ENCODE results near the gene SMPD4.
"Not testable (repeated sequence)": the region's sequence is repeated elsewhere in the genome, so short reads cannot be mapped to it uniquely, and the experiment has no call there.

SMPD4 gene

DNA sequence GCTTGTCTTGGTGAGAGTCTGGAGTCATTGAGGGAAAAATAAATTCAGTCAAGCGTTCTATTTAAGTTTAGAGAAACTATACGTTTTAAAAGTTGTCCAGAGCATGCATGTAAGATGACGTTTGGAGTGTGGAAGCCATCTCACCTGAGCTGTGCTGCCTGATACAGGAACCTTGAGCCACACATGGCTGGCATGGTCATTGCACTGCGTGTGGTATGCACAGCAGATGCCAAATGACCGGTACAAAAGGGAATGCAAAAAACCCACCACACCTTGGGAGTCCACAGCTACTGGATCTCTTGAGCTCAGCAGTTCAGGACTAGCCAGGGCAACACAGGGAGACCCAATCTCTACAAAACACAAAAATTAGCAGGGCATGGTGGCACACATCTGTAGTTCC, 5.0 kb upstream of the SMPD4 start:
- DNase-seq (ENCODE audit: low read depth), result no peak

- DNase-seq (ENCODE audit: low read depth), result no peak
Measured at GRCh38 chr2:130185896-130186295, 4.5 kb upstream of the SMPD4 start.

DNA sequence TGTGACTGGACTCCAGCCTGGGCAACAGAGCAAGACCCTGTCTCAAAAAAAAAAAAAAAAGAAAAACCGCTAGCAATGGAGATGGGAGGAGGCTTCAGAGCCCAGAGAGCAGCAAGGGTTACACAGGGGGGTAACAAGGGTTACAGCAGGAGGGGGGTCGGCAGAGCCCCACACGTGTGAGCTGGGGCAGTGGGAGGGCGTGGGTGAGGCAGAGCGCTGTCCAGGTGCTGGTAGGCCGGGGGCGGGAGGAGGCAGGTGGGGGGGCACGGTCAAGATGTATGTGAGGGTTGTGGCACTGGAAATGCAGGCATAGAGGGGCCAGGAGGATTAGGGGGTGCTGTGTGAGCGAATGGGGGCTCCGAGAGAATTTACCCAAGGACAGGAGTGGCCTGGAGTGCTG, 4.0 kb upstream of the SMPD4 start:
- no peak for DNase-seq (ENCODE audit: low read depth)

DNA sequence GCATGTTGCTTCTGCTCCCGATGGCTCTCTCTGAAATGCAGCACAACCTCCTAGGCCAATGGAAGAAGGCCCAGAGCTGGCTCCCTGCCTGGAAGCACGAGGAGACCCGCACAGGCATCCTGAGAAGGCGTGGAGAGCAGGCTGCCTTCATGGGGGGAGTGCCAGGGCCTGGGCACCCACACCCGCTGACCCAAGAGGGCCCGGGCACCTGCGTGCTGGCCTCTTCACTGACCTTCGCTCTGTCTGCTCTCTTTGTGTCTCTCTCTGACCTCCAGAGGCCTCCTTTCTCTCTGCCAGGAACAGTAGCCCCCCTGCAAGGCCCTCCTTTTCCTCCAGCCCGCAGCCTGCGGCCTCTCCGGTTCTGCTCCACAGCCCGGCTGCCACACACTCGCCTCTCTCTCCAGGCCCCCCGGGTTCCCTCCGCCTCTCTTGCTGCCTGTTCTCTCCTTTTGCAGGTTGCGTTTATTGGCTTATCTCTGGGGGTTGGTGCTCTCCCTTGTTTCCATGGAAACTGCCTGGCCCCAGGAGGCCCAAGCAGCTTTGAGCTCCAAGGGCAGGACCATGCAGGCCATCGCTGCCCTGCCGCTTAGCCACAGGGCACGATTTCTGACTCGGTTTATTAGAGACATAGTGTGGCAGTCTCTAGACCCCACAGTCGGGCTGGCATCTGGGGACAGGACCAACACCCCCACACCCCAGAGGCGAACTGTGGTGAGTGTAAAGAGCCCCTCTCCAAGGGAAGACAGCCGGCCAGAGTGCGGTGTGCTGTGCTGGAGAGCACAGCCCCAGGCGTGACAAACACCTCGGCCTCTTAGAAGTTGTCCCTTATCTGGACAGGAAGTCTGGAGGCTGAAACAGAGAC, 2.3 kb upstream of the SMPD4 start:
- DNase-seq (ENCODE audit: low read depth), result peak; percentile 74

DNA sequence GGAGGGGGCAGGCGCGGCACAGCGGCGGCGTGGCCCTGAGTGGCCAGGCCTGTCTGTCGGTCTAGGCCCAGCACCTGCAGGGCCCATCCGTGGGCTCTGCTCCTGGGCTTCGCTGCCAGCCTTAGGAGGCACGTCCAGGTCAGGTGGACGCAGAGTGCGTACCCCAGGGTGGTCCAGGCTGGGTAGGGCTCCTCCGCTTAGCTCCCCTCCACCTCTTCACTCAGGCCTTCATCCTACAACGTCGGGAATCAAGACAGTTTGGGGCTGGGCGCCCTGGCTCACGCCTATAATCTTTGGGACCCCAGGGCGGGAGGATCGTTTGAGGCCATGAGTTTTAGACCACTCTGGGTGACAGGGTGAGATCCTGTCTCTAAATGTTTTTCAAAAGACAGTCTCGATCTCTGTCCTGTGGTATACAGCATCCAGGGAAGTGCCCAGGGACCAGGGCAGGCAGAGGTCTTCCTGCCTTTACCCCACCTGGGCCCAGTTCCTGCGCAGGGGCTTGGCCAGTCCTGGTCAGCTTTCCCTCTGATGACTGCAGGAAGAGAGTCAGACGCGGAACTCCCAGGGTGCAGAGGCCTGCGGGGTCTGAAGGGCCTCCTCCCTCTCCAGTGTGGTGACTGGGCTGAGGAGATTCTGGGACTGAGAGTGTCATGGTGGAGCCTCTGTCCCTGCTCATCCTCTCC, 1.6 kb upstream of the SMPD4 start:
- peak; percentile 7 for DNase-seq (ENCODE audit: low read depth)

DNA sequence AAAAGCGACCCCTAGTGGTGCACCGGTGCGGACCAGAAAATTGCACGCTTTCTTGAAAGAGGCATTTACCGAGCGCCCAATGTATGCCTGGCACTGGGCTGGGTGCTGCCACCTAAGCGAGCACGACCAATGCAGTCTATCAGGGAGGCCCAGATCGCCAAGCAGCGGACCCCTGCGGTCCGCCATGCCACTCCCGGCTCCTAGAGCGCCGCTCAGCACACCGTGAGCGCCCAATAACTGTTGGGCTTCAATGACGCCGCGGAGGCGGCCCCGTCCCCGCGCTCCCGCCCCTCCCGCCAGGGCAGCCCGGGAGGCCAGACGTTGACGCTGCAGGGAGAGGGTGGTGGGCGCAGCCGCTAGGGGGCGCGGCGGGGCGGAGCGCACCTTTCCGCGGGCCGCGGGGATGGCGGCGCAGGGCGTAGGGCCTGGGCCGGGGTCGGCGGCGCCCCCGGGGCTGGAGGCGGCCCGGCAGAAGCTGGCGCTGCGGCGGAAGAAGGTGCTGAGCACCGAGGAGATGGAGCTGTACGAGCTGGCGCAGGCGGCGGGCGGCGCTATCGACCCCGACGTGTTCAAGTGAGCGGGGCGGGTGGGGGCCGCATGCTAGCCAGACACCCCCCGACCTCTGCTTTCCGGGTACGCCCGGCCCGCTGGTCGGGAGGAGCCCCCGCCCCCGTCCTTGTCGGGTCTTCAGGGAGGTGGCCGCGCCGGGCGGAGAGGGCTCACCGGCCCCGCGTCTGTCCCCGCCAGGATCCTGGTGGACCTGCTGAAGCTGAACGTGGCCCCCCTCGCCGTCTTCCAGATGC, 679 bp upstream of the SMPD4 start, which contains the start of gene MZT2B:
MZT2B (plus strand) TSS at position 383 of the 803 bp plus-strand sequence; CDS start at position 404, 21 bp downstream.
- peak; percentile 71 for DNase-seq (ENCODE audit: low read depth)

- DNase-seq (ENCODE audit: low read depth), result peak; percentile 26
Measured at GRCh38 chr2:130180404-130181324, 738 bp downstream of the SMPD4 start.

GRCh38 chr2:130174866-130175265, 6.5 kb downstream of the SMPD4 start:
- DNase-seq (ENCODE audit: low read depth), result not testable (repeated sequence)

- DNase-seq (ENCODE audit: low read depth), result no peak
Measured at GRCh38 chr2:130169896-130170295, 11.5 kb downstream of the SMPD4 start.

DNA sequence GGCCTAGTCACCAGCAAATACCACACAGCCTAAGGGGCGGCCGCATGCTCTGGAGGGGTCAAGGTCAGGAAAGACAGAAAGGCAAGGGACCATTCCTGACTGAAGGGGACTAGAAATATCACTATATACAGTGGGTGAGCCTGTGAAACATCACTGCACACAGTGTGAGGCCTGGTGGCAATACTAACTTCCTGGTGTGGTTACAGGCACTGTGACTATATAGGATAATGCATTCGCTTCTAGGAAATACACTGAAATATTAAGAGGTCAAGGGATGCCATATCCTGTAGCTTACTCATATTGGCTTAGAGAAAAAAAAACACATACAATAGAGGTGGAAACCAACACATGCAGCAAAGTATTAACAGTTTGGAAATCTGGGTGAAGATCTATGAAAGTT, 12.2 kb downstream of the SMPD4 start:
- not testable (repeated sequence) for DNase-seq (ENCODE audit: low read depth)

DNA sequence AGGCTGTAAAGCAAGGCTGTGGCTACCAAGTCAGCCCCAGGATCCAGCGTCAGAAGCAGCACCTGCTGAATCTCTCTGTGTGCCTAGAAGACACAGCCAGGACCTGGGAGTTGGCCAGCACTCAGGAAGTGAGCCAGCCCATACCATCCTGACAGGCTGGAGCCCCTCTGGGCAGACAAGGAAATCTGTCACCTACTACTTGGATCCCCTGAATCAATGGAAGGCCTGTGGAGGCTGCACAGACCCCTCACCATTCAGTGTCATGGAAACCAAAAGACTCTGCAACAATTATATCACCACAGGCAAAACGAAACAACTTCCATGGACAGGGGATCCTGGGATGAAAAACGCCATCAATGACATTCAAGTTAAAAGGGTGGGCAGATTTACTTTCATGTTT, 14.8 kb downstream of the SMPD4 start:
- DNase-seq (ENCODE audit: low read depth), result not testable (repeated sequence)

GRCh38 chr2:130165293-130166016, 15.9 kb downstream of the SMPD4 start:
- no peak for DNase-seq (ENCODE audit: low read depth)

GRCh38 chr2:130162968-130163367, 18.4 kb downstream of the SMPD4 start:
- no peak for DNase-seq (ENCODE audit: low read depth)

GRCh38 chr2:130162486-130162885, 18.9 kb downstream of the SMPD4 start:
- not testable (repeated sequence) for DNase-seq (ENCODE audit: low read depth)

GRCh38 chr2:130160838-130161705, 20.3 kb downstream of the SMPD4 start:
- peak; percentile 73 for DNase-seq (ENCODE audit: low read depth)

GRCh38 chr2:130160131-130160530, 21.3 kb downstream of the SMPD4 start:
- DNase-seq (ENCODE audit: low read depth), result no peak

- not testable (repeated sequence) for DNase-seq (ENCODE audit: low read depth)
Measured at GRCh38 chr2:130159376-130159775, 22.0 kb downstream of the SMPD4 start.

DNA sequence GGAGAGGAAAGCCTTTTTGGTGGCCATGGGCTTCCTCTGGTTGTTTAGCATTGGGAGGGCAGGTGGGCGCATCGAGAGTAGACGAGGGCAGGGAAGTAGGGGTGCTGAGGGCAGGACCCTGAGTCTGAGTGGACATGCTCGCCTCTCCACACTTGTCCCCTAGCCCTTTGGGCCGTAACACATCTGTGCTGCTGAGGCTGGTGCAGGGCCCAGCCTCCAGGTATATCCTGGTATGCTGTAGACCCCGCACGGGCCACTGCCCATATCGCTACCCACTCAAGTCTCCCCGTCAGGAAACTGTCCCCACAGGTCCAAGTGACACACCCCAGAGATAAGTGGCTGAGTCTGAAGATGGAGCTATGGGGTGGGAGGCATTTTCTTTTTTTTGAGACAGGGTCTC, 22.8 kb downstream of the SMPD4 start:
- DNase-seq (ENCODE audit: low read depth), result no peak

GRCh38 chr2:130157825-130158514, 23.4 kb downstream of the SMPD4 start:
- DNase-seq (ENCODE audit: low read depth), result peak; percentile 2

All from amniotic epithelial cell (primary cell).